H1 (cell line): ENCODE data around the gene UQCR10. TPM values are rescaled to one million over a fixed set of nuclear protein-coding genes. Genes with fewer than 3 reads are reported as not detected.

Experiments used
- CTCF ChIA-PET: fragments of 300-600 bp; sonication (Branson Sonifier 250); formaldehyde crosslinking; loops from one replicate; lab custom pipeline; 2021; ENCODE audit not compliant: partially characterized antibody; lab: Charles Lee
- POLR2A ChIA-PET: fragments of 300-600 bp; sonication (Branson Sonifier 250); formaldehyde crosslinking; loops from one replicate; lab custom pipeline; 2021; ENCODE audit warnings: inconsistent platforms; ENCODE audit not compliant: partially characterized antibody; lab: Charles Lee
- DNase-seq, 2 experiments: peaks; one replicate each; pipeline versions ENCODE4 v3.0.0 to v3.0.0-alpha.2; 2010 to 2022; ENCODE audit warnings: low spot score in 2 of 2, low read depth in 1 of 2, mixed read lengths in 1 of 2
- FAIRE-seq: peaks from 2 replicates; lab custom pipeline; 2011; peaks lifted over from hg19 to GRCh38; lab: Jason Lieb, UNC
- H2AFZ ChIP-seq: 2 replicates; pipeline ENCODE4 v1.8.1; 2012; ENCODE audit warnings: low read length, inconsistent platforms
- H2AK5ac ChIP-seq: 2 replicates; pipeline ENCODE4 v1.6.1; 2013; ENCODE audit warnings: low read depth, low read length
- H2BK120ac ChIP-seq: replicated peaks from 2 replicates; pipeline ENCODE3; 2013; ENCODE audit warnings: low read depth, low read length, inconsistent platforms
- H2BK12ac ChIP-seq: 2 replicates; pipeline ENCODE4 v1.6.1; 2013; ENCODE audit warnings: low read depth, low read length
- H2BK15ac ChIP-seq: 2 replicates; pipeline ENCODE4 v1.6.1; 2013; ENCODE audit warnings: low read length
- H2BK20ac ChIP-seq: 2 replicates; pipeline ENCODE4 v1.6.1; 2013; ENCODE audit warnings: low read length
- H2BK5ac ChIP-seq: 2 replicates; pipeline ENCODE4 v1.6.1; 2013; ENCODE audit warnings: low read depth, low read length
- H3K14ac ChIP-seq: 2 replicates; pipeline ENCODE4 v1.6.1; 2013; ENCODE audit warnings: inconsistent platforms; ENCODE audit not compliant: insufficient read length
- H3K18ac ChIP-seq: 2 replicates; pipeline ENCODE4 v1.6.1; 2013; ENCODE audit warnings: low read length; ENCODE audit errors: extremely low read depth
- H3K23ac ChIP-seq: 2 replicates; pipeline ENCODE4 v1.6.1; 2013; ENCODE audit warnings: inconsistent platforms; ENCODE audit not compliant: insufficient read length
- H3K23me2 ChIP-seq: 2 replicates; pipeline ENCODE4 v1.6.1; 2013; ENCODE audit warnings: low read depth, low read length
- H3K27ac ChIP-seq: 2 replicates; pipeline ENCODE4 v1.6.1; 2011; ENCODE audit warnings: low read depth, low read length, inconsistent platforms
- H3K27me3 ChIP-seq, 4 experiments: replicated peaks in 1 of 4; 1 replicate in 1 of 4; 2 replicates in 3 of 4; pipeline versions ENCODE4 v1.6.1 to v1.8.1; 2011 to 2013; ENCODE audit warnings: low read length in 3 of 4, mild to moderate bottlenecking in 3 of 4, inconsistent platforms in 2 of 4, mixed read lengths in 2 of 4, moderate library complexity in 1 of 4; ENCODE audit not compliant: control insufficient read depth in 3 of 4, insufficient read depth in 3 of 4; ENCODE audit errors: extremely low read depth in 1 of 4
- H3K36me3 ChIP-seq, 4 experiments: 2 replicates each; pipeline versions ENCODE4 v1.6.1 to v1.8.1; 2011 to 2013; ENCODE audit warnings: mild to moderate bottlenecking in 4 of 4, low read length in 3 of 4, moderate library complexity in 2 of 4, control low read depth in 1 of 4, inconsistent platforms in 1 of 4; ENCODE audit not compliant: insufficient read depth in 4 of 4, control insufficient read depth in 2 of 4
- H3K4ac ChIP-seq: replicated peaks from 2 replicates; pipeline ENCODE3; 2013; ENCODE audit warnings: low read length, low read depth, mixed read lengths, inconsistent platforms; ENCODE audit not compliant: insufficient read length
- H3K4me1 ChIP-seq, 4 experiments: replicated peaks in 1 of 4; 1 replicate in 1 of 4; 2 replicates in 3 of 4; pipeline versions ENCODE4 v1.6.1 to v1.8.1; 2011 to 2013; ENCODE audit warnings: low read length in 3 of 4, inconsistent platforms in 2 of 4, mixed read lengths in 1 of 4; ENCODE audit not compliant: insufficient read depth in 4 of 4, control insufficient read depth in 3 of 4
- H3K4me2 ChIP-seq, 2 experiments: 2 replicates each; pipeline versions ENCODE4 v1.6.1 to v1.8.1; 2011 to 2013; ENCODE audit warnings: low read depth in 2 of 2, low read length in 2 of 2, control low read depth in 1 of 2, inconsistent platforms in 1 of 2, mild to moderate bottlenecking in 1 of 2; ENCODE audit not compliant: insufficient read depth in 1 of 2
- H3K4me3 ChIP-seq, 4 experiments: fragments of 200-600, 300-600 bp in 1 of 4; sonication (generic), shearing (Covaris generic), sonication (Bioruptor Twin) in 1 of 4; 2 replicates each; pipeline versions ENCODE4 v1.5.1 to v1.8.1; 2011 to 2016; ENCODE audit warnings: low read length in 4 of 4, low read depth in 3 of 4, control low read depth in 2 of 4, inconsistent platforms in 2 of 4, mild to moderate bottlenecking in 2 of 4, mixed read lengths in 1 of 4, moderate library complexity in 1 of 4; ENCODE audit not compliant: insufficient read depth in 2 of 4; ENCODE audit errors: extremely low read depth in 1 of 4
- H3K56ac ChIP-seq: replicated peaks from 2 replicates; pipeline ENCODE3; 2013; ENCODE audit warnings: low read depth, mild to moderate bottlenecking, mixed read lengths, low read length, inconsistent platforms; ENCODE audit not compliant: insufficient read length
- H3K79me1 ChIP-seq: 2 replicates; pipeline ENCODE4 v1.6.1; 2013; ENCODE audit warnings: low read depth, low read length, control low read depth
- H3K79me2 ChIP-seq, 2 experiments: 2 replicates each; pipeline versions ENCODE4 v1.6.1 to v1.8.1; 2012 to 2013; ENCODE audit warnings: low read length in 2 of 2, mild to moderate bottlenecking in 2 of 2, inconsistent platforms in 1 of 2; ENCODE audit not compliant: insufficient read depth in 2 of 2, control insufficient read depth in 1 of 2
- H3K9ac ChIP-seq, 4 experiments: replicated peaks in 1 of 4; 1 replicate in 1 of 4; 2 replicates in 3 of 4; pipeline versions ENCODE4 v1.6.1 to v1.8.1; 2011 to 2013; ENCODE audit warnings: low read depth in 3 of 4, low read length in 3 of 4, control low read depth in 2 of 4, mild to moderate bottlenecking in 2 of 4, moderate library complexity in 2 of 4, inconsistent platforms in 1 of 4; ENCODE audit errors: extremely low read depth in 1 of 4
- H3K9me3 ChIP-seq, 2 experiments: 2 replicates each; pipeline versions ENCODE4 v1.6.1 to v1.8.1; 2012 to 2013; ENCODE audit warnings: mild to moderate bottlenecking in 2 of 2, moderate library complexity in 2 of 2, control low read depth in 1 of 2, inconsistent platforms in 1 of 2, low read depth in 1 of 2, low read length in 1 of 2, mixed read lengths in 1 of 2; ENCODE audit not compliant: insufficient read depth in 2 of 2
- H4K20me1 ChIP-seq, 2 experiments: replicated peaks in 1 of 2; 2 replicates each; pipeline versions ENCODE3 to v1.8.1; 2011 to 2013; ENCODE audit warnings: inconsistent platforms in 2 of 2, low read length in 2 of 2, mild to moderate bottlenecking in 1 of 2; ENCODE audit not compliant: insufficient read depth in 2 of 2, control insufficient read depth in 1 of 2
- H4K5ac ChIP-seq: 2 replicates; pipeline ENCODE4 v1.6.1; 2013; ENCODE audit warnings: low read length, low read depth, mixed read lengths, inconsistent platforms; ENCODE audit not compliant: insufficient read length
- H4K8ac ChIP-seq: 2 replicates; pipeline ENCODE4 v1.8.0; 2013; ENCODE audit warnings: mild to moderate bottlenecking, moderate library complexity, low read length, inconsistent platforms; ENCODE audit not compliant: insufficient read depth; ENCODE audit errors: extremely low read depth
- H4K91ac ChIP-seq: replicated peaks from 2 replicates; pipeline ENCODE3; 2013; ENCODE audit warnings: low read length, mixed read lengths, inconsistent platforms; ENCODE audit not compliant: insufficient read length
- ATF3 ChIP-seq: IDR thresholded peaks from 2 replicates; pipeline ENCODE4 v1.6.1; 2011; ENCODE audit warnings: low read depth, mild to moderate bottlenecking, low read length; ENCODE audit not compliant: insufficient read depth
- BCL11A ChIP-seq, 2 experiments: IDR thresholded peaks; one replicate each; pipeline ENCODE4 v1.6.1; 2011; ENCODE audit warnings: low read depth in 2 of 2, low read length in 2 of 2, mild to moderate bottlenecking in 2 of 2
- CBX5 ChIP-seq: fragments of 300-800, 300-1000 bp; sonication (generic); IDR thresholded peaks from 2 replicates; pipeline ENCODE4 v1.7.1; 2016; ENCODE audit warnings: antibody characterized with exemption, low read length, low read depth
- JUN ChIP-seq: IDR thresholded peaks from 2 replicates; pipeline ENCODE4 v1.6.1; 2011; ENCODE audit warnings: low read depth, mild to moderate bottlenecking, improper control_type of control experiment, low read length
- JUND ChIP-seq: IDR thresholded peaks from 2 replicates; pipeline ENCODE4 v1.6.1; 2011; ENCODE audit warnings: mild to moderate bottlenecking, improper control_type of control experiment, low read length
- MAX ChIP-seq: IDR thresholded peaks from 2 replicates; pipeline ENCODE4 v1.6.1; 2012; ENCODE audit warnings: inconsistent platforms
- NANOG ChIP-seq: IDR thresholded peaks from 2 replicates; pipeline ENCODE4 v1.6.1; 2011; ENCODE audit warnings: low read length, low read depth, mild to moderate bottlenecking, inconsistent platforms; ENCODE audit not compliant: insufficient read depth, poor library complexity, severe bottlenecking
- RAD21 ChIP-seq, 2 experiments: IDR thresholded peaks in 1 of 2; conservative IDR thresholded peaks in 1 of 2; 2 replicates each; pipeline ENCODE4 v1.6.1; 2011; ENCODE audit warnings: low read depth in 2 of 2, low read length in 2 of 2, improper control_type of control experiment in 1 of 2, inconsistent platforms in 1 of 2, mild to moderate bottlenecking in 1 of 2, moderate library complexity in 1 of 2
- SRF ChIP-seq: IDR thresholded peaks from 2 replicates; pipeline ENCODE4 v1.6.1; 2011; ENCODE audit warnings: mild to moderate bottlenecking, low read depth, low read length, moderate library complexity
- SUZ12 ChIP-seq: fragments of 200-600 bp; sonication (generic); IDR thresholded peaks from 2 replicates; pipeline ENCODE4 v1.6.1; 2012; ENCODE audit warnings: mild to moderate bottlenecking, inconsistent platforms, low read length, moderate library complexity, mixed read lengths
- TBP ChIP-seq: IDR thresholded peaks from 2 replicates; pipeline ENCODE4 v1.6.1; 2011; ENCODE audit warnings: low read depth, low read length, improper control_type of control experiment
- WGBS, 2 experiments: shearing (Covaris generic) in 1 of 2; methylation state at CpG; one replicate each; pipeline versions ENCODE4 v1.1.6 to v1.1.7; 2013 to 2015; ENCODE audit warnings: low lambda C conversion rate in 2 of 2, mixed read lengths in 2 of 2, inconsistent platforms in 1 of 2, low coverage in 1 of 2, missing lambda C conversion rate in 1 of 2; ENCODE audit not compliant: insufficient replicate concordance in 2 of 2, insufficient coverage in 1 of 2, insufficient read length in 1 of 2; ENCODE audit errors: extremely low coverage in 1 of 2, missing lambda C conversion rate in 1 of 2; 5-methylcytosine and 5-hydroxymethylcytosine counted together
- polyA plus RNA-seq, 7 experiments: library from polyadenylated mRNA; depleted of rRNA in 3 of 7; stranded (reverse) in 5 of 7; unstranded in 2 of 7; fragments of >200 nt in 5 of 7; fragments of 200-250 nt in 2 of 7; gene quantifications; 1 replicate in 5 of 7; 2 replicates in 1 of 7; 4 replicates in 1 of 7; pipeline versions ENCODE4 v1.2.1 to v1.2.3, GENCODE V29; 2011 to 2013; ENCODE audit warnings: missing spikeins in 2 of 7, mixed read lengths in 2 of 7
- total RNA-seq: library from RNA; stranded (reverse); fragmentation: NEBNext Ultra II Directional; extraction: Animal tissue kit (Norgen Biotek cat#: 25700); gene quantifications from 2 replicates; pipeline ENCODE4 v1.2.1, GENCODE V29; 2021
- TF ChIP-seq, protein P1 (sequence below): IDR thresholded peaks from 2 replicates; pipeline ENCODE4 v1.6.1; 2011; ENCODE audit warnings: low read length, improper control_type of control experiment

Gene UQCR10
- total and polyA plus RNA-seq, 2 of the 8 experiments (the other 6 are each of a cell fraction or from before 2014, with no cell fraction given) = 102 to 260 TPM

GRCh38 chr22:29729161-29729560, 38.0 kb upstream of the UQCR10 start:
- no peak overlapping the region for H2AK5ac ChIP-seq
- no peaks in the 10 kb centered on the region for H4K20me1 ChIP-seq
- H3K18ac ChIP-seq = no peak overlapping the region
- H3K79me1 ChIP-seq = no peaks in the 10 kb centered on the region
- H2BK120ac ChIP-seq = no peak overlapping the region
- H3K36me3 ChIP-seq = no peaks in the 10 kb centered on the region
- CTCF ChIA-PET = no interaction called here
- H3K4me3 ChIP-seq = no peak overlapping the region
- H3K14ac ChIP-seq = no peak overlapping the region
- no peak overlapping the region for H3K4me2 ChIP-seq
- no peak overlapping the region for H4K8ac ChIP-seq
- no peak overlapping the region for H2AFZ ChIP-seq
- H3K4ac ChIP-seq = no peak overlapping the region
- H3K23ac ChIP-seq = no peak overlapping the region
- no peak overlapping the region for H3K9ac ChIP-seq
- no peak for TF ChIP-seq JUN
- TF ChIP-seq NANOG = no peak
- TF ChIP-seq MAX = no peak
- no peak for TF ChIP-seq RAD21 (IDR thresholded peaks at IDR 0.05 in 1 of 2, conservative IDR thresholded peaks at IDR 0.05 in 1 of 2; ENCODE audit: low read depth in 2 of 2, low read length in 2 of 2)
- TF ChIP-seq, protein P1, sequence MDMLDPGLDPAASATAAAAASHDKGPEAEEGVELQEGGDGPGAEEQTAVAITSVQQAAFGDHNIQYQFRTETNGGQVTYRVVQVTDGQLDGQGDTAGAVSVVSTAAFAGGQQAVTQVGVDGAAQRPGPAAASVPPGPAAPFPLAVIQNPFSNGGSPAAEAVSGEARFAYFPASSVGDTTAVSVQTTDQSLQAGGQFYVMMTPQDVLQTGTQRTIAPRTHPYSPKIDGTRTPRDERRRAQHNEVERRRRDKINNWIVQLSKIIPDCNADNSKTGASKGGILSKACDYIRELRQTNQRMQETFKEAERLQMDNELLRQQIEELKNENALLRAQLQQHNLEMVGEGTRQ = no peak
- no peak for TF ChIP-seq BCL11A (IDR thresholded peaks at IDR 0.05; ENCODE audit: low read depth in 2 of 2, low read length in 2 of 2)
- no peak for TF ChIP-seq TBP
- no peak for TF ChIP-seq CBX5
- no peak for TF ChIP-seq JUND
- TF ChIP-seq SUZ12 = no peak
- TF ChIP-seq SRF = no peak
- TF ChIP-seq ATF3 = no peak
- TF ChIP-seq, all 59 proteins: peak for 0
- H2BK20ac ChIP-seq = no peak overlapping the region
- H4K5ac ChIP-seq = no peak overlapping the region
- H3K27me3 ChIP-seq = peaks cover 0 to 2% (median under 1%) of the 10 kb centered on the region in 4 experiments; a peak in 2 of 7 replicates
- H2BK5ac ChIP-seq = no peak overlapping the region
- WGBS, 2 experiments = 93% methylated on average over 17 of the region's 20 CpGs; no CpG with 5 or more reads in 1 of the 2 experiments
- no peak overlapping the region for H2BK12ac ChIP-seq
- H3K4me1 ChIP-seq = peaks cover 0 to 6% (median 4%) of the 10 kb centered on the region in 4 experiments; a peak in 6 of 7 replicates
- H3K9me3 ChIP-seq = no peaks in the 10 kb centered on the region
- no peaks in the 10 kb centered on the region for H3K79me2 ChIP-seq
- POLR2A ChIA-PET = no interaction called here
- FAIRE-seq = no peak
- H2BK15ac ChIP-seq = no peak overlapping the region
- no peak for DNase-seq
- H3K56ac ChIP-seq = no peak overlapping the region
- H3K27ac ChIP-seq = no peak overlapping the region
- H3K23me2 ChIP-seq = no peaks in the 10 kb centered on the region
- no peak overlapping the region for H4K91ac ChIP-seq
